ENCODE results near the gene ZNF664.
"Not testable (repeated sequence)": the region's sequence is repeated elsewhere in the genome, so short reads cannot be mapped to it uniquely, and the experiment has no call there.

Gene ZNF664

DNA sequence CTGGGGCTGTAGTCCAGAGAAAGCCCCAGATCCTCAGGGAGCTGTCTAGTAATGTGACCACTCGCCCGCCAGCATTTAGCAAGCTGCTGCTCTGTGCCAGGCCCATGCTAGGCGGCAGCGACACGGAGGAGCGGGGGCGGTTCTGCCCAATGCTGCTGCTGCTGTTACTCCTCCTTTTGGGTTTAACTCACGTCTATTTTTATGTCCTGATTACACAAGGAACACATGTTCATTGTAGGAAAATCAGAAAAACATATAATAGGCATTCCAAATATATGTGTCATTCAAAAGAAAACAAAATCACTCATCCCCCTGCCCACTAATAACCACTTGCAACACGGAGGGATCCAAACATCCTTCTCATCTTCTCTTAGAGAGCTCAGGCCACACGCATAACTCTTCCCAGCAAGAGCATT is 30.8 kb upstream of the ZNF664 start:
- DNase-seq: no peak

DNA sequence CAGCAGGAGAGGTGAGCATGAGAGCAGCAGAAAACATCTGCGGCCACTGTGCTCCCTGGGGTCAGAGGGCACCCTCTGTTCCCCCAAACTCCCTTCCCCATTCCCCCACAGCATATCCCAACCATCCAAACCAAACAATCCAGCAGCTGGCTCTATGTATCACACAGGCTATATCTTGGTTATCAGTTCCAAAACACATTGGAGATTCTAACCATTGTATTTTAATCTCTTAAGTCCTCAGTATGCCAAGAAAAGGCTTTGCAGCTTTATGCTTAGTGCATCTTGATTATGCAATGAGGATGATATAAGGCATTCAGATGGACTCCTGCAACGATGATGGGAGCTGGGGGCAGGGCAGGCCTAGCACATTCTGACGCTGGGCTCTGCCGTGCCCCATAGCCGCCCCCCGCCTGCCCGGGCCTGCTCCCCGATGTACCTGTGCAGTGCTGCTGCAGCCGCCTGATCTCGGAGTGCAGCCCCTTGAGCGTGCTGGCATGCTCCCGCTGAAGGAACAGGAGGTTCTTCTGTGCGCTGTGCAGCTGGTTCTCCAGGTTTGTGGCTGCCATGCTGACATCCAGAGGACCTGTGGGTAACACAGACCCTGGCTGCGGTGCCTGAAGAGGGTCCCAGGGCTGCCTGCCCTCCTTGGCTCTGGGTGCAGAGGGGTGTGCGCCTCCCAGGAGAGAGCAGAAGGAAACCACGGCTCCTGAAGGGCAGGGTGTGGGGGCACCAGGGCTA is 29.9 kb upstream of the ZNF664 start:
- no peak for DNase-seq

DNA sequence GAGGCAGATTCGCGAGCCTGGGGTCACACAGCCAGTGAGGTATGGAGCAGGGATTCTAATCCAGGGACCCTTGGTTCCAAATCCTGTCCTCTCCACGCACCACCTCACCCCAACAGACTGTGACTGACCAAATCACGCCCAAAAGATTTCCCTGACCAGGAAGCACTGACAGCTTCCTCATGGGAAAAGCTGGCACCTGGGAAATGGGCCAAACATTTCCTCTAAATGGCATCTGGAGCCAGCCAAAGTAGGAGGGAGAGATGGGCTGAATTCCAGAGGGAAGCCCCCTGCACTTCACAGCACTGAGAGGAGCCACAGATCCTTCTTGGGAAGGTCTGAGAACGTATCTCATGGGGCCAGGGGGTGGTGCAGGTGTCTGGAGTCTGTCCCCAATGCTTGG is 29.2 kb upstream of the ZNF664 start:
- DNase-seq: no peak

DNA sequence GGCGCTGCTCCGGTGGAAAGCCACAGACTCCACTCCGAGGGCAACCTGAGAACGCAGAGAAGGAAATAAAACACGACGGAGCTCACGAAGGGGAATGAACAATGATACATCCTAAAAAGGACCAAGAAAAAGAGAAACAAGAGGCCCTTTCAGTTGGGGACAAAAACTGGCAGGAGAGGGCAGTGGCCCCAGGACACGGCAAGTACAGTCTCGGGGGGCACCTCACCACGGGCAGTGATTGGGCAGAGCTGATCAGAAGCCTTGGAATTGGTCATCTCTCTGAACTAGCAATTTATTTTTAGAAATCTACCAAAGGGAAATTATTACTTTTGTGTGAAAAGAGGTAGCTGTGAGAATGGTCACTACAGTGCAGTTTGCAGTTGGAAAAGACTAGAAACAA is 28.3 kb upstream of the ZNF664 start:
- DNase-seq: no peak

DNA sequence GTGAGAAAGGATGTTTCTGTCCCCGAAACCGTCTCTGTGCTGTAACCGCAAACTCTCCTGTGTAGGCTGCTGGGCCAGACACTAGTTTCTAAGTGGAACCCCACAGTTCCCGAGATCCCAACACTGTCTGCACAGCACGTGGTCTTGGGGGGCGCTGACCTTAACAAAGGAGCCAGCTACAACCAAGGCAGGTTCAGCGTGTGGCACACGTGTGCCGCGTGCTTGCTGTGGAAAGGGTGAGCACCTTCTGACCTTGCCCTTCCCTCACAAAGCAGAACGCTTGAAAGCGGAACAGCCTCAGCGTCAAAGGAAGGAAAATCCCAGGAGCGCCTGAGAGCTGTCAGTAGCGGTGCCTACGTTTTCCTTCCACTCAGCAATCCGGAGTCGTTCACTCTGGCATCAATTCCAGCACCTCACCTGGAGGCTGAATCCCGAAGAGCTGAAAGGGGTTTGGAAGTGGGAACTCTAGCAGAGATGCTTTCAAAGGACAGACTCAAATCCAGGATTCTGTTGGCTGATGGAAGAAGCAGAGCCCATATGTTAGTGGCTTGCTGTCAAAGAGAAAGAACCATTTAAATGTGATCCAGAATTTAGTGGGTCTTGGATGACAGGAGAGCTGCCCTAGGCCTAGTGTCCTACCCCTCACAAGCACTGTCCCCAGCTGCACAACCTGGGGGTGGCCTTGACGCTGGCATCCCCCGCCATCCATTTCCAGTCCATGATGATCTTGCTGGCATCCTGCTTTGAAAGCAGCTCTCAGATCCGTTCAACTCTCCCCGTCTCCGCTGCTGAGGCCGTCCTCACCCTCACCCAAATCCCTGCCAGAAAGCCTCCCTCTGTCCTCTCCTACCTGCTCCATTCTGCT is 27.5 kb upstream of the ZNF664 start:
- no peak for DNase-seq

DNA sequence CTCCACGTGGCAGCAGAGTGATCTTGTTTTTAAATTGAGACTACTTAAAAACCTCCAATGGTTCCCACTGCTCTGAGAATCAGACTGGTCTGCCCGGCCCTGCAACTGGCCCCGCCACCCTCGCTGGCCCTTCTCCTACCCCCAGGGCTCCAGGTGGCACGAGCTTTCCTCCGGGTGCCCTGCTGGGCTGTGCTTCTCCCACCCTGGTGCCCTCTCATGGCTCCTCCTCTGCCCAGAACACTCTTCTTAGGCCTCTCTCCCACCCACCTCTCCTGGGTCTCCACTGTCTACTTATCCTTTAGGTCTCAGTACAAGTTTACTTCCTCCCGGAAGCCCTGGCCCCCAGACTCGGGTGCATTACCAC is 26.9 kb upstream of the ZNF664 start:
- no peak for DNase-seq

DNA sequence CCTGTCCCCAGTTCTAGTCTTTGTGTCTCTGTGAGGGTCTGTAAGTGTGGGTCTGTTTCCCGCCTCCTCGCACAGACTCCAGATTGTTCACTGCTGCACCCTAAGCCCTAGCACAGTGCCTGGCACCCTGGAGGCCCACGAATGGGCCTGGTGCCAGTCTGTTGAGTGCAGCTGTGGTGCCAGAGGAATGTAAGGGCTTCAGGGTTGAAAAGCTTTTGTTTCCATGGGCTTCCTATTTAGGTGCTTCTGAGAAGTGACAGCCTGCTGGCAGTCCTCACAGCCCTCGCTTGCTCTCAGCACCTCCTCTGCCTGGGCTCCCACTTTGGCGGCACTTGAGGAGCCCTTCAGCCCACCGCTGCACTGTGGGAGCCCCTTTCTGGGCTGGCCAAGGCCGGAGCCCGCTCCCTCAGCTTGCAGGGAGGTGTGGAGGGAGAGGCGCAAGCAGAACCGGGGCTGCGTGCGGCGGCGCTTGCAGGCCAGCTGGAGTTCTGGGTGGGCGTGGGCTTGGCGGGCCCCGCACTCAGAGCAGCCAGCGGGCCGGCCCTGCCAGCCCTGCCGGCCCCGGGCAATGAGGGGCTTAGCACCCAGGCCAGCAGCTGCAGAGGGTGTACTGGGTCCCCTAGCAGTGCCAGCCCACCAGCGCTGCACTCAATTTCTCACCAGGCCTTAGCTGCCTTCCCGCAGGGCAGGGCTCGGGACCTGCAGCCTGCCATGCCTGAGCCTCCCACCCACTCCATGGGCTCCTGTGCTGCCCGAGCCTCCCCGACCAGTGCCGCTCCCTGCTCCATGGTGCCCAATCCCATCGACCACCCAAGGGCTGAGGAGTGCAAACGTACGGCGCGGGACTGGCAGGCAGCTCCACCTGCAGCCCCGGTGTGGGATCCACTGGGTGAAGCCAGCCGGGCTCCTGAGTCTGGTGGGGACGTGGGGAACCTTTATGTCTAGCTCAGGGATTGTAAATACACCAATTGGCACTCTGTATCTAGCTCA is 26.2 kb upstream of the ZNF664 start:
- DNase-seq: not testable (repeated sequence)

DNA sequence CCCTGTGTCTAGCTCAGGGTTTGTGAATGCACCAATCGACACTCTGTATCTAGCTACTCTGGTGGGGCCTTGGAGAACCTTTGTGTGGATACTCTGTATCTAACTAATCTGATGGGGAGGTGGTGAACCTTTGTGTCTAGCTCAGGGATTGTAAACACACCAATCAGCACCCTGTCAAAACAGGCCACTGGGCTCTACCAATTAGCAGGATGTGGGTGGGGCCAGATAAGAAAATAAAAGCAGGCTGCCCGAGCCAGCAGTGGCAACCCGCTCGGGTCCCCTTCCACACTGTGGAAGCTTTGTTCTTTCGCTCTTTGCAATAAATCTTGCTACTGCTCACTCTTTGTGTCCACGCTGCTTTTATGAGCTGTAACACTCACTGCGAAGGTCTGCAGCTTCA is 25.5 kb upstream of the ZNF664 start:
- DNase-seq: not testable (repeated sequence)

DNA sequence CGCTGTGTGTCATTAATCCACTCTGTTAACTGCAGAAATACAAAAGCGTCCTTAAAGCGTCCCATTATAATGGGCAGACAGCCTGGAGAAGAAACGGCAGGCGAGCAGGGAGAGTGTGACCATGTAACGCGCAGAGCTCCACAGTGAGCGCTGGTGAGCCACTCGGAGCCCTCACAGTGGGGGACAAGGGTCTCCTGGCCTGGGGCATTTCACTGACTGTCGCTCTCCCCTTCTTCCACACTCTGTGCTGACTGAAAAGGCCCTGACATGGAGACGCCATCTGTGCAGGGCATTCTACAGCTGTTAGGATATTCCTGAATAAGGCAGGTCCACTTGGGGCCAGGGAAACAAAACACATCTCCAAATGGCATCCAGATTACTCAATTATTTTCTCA is 24.6 kb upstream of the ZNF664 start:
- no peak for DNase-seq

DNA sequence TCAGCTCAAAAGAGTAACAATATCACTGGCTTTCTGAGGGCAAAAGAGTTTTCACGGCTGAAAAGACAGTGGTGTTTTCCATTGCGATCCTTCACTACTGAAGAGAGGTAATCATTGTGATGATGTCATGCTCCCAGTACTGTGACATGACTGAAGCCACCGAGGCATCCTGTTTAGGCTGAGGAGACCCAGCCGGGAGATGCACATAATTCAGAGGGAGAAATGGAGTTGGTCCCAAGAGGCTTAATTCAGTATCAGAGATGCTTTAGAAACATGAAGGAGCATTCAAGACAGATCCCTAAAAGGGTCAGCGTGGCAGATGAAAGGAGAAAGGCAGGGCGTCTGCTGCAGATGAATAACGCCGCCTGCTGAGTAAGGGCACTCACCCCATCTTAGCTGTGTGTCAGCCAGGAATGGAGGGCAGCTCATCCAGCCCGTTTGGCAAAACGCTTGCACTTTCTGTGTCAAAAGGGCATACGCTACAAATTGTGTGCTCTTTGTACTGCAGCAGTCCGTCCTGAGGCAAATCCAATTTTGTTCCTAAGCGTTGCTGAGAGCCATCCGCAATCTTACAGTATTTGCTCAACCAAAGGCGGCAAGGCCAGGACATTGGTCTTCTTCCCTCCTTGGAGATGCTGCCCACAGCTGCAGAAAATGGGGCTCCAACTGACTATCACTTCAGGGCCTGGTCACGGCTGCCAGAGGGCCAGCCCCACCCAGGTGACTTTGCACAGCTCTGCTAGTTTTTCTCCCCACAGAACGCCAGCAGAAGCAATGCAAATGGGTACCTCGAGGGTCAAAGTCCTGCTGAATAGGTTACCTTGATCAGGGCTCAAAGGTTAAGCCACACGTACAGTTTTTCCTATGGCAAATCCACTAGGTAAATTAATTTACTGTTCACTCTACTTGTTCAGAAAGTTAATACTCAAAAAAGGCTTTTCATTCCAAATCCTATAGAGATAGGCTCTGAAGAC is 23.9 kb upstream of the ZNF664 start:
- DNase-seq: no peak

DNA sequence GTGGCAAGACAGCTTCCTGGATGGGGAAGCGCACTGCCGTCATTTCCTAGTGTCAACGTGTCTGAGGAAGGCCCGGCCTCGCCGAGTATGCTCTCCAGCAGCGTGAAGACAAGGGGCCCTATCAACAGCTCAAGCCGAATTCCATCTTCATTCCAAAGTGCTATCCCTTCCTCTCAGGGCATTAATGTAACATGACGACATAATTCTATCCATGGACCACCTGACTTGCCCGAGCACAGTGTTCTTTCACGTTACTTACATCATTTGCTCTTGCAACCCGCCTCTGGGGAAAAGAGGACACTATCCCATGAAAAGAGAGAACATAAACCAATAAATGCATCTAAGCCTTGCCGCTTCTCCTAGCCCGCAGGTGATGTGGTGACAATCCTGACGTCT is 23.2 kb upstream of the ZNF664 start:
- DNase-seq: no peak

DNA sequence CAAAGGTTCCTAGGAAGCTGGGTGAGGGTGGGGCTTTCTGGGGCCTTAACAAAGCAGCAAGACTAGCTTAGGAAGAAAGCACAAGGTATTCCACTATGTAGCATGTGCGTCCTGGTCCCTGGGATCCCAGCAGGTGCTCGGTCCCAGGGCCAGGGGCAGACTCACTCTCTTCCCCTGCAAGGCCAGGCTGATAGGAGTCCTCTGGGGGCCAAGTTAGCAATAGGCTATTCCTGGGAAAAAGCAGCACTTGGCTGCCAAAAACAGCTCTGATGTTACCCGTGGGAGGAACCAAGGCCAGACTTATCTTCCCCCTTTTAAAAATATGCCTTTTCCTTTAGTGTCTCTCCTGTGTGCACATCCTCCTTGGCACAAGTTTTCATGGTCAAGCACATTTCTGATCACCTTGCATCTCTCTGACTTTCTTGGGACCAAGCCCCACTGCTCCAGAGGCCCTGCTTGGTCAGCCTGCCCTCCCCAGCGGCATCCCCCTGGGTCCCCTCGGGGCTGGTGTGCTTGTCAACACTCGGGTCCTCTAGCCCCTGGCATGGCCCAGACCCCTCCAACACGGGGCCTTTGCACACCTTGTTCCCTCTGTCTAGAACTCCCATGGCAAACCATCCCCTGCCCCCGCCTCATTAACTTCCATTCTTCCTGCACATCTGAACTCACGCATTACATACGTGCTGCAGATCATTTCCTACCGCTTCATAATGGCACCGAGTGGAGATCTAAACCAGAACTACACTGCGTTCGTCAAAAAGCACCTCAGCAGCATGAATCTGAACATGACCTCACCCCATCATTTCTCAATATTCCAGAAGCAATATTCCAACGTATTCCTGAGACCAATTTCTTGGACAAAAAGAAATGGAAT is 22.3 kb upstream of the ZNF664 start:
- DNase-seq: no peak

DNA sequence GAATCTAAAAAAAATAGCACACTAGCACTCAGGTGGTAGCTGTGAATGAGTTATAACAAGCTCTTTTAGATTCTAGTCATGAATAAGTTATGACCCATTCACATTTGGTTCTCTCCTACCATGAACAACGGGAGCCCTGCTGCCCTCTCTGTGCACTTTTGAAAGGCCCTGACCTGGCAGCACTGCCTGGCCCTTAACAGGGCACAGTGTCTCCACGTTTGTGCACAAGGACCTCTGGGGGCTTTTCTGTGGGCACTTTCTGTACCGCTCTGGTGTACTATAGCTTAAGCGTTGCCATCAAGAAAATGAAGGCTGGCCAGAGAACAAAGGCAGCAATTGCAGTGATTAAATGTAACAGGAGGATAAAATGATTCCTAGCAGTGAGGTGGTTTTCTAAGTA is 21.5 kb upstream of the ZNF664 start:
- no peak for DNase-seq

DNA sequence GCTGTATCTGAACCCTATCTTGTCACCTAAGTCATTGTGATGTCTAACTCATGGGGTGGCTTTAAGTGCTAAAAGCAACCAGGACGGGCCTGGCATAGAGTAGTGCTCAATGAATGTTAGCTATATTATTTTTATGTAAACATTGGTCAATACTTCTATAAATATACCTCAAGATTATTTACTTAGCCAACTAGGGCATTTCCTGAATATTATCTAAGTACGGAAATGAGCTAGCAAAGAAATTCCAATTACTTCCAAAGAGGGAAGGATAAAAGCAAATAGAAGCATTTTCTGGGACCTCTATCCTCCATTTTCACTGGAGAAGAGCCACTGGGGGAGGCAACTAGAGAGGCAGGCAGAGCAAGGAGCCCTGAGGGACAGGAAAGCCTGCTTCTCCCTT is 21.0 kb upstream of the ZNF664 start:
- DNase-seq: no peak

DNA sequence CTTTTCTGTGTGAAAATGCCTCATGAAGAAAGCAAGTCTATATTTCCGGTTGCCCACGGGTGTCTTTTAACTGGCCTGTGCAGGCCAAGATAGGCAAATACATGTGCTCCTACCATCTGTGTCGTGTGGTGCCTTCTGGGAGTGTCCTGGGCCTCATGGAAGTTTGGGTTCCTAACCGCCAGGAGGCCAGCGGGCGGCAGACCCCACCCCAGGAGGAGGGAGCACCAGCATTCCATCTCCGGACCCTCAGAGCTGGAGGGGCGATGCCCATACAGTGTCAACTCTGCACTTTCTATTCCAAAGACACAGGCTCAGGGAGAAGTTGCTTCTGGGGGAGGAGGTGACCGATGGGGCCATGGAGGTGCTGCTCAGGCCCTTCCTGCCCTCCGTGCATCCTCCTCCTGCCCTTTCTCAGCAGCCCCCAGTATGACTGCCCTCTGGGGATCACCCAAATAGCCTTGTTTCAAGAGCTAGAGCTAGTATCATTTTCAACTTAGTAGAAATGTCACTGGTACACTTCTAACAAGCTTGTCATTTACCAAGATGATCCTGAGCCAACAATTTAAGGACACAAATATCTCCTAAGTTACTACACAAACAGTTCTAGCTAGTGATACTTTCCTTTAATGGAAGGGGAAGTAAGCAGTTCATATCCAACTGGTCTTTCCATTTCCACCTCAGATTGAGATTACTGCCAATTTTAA is 18.2 kb upstream of the ZNF664 start:
- no peak for DNase-seq

DNA sequence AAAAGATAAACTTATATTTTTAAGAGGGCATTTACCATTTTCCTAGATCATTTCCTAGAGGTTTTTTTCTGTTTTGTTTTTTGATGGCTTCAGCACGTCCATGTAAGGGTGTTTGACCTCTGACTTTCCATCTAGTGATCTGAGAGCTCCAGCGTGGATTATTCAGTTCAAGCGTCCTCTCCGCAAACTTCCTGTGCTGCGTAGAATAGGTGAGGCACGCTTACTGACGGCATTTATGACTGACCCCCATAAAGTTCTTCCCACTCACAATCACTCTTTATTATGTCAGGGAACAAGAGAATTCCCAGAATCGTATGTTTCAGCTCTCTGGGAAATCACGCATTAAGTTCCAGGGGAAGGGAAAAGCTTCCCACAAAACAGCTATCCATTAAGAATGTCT is 16.8 kb upstream of the ZNF664 start:
- no peak for DNase-seq

DNA sequence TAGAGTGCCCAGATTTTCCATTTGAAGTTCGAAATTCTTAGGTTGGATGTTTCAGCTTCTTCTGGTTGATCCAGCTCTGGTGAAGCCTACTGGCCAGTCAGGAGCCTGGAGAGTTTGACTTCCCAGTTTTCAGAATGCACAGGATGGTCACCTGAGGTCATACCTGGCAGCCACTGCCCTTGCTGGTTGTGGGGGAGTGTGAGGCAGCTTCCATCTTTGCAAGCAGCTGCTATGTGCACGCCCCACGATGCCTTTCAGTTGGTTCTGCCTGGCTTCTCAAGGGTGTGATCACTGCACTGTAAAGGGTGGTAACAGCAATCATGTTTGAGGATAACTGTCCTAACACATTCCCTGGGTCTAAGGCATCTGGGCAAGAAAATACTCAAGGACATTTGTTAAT is 15.8 kb upstream of the ZNF664 start:
- no peak for DNase-seq

DNA sequence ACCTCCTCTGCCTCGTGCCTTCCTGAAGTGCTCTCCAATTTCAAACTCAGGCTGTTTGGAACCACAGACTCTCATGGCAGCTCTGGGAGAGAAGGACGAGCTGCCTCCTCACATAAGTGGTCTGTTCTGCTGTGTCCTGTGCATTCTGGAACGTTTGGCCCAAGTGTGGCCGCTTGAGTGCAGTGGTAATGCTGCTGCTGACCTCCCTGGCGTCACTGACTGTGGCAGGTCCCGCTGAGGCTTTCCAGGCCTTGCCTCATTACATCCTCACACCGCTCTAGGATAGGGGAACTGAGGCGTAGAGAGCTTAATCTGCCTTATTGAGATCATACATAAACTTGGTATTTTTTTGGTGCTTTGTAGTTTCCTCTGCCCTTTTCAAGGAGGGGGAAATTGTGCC is 14.6 kb upstream of the ZNF664 start:
- DNase-seq: no peak

DNA sequence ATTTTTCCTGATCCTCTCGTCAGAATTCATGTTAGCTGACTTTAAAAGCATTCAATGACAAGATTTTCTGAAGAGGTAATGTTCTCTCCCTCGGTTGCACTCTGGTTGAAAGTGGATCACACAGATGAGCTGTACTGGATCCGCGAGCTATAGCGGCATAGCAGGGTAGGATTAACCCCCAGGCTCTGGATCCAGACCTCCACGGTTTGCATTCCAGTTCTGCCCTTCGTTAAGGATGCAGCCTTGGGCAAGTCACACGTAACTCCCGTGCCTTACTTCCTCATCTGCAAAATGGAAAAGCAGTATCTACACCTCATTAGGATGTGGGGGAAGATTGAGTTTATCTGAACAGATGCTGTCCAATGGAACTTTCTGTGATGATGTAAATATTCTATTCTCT is 14.1 kb upstream of the ZNF664 start:
- no peak for DNase-seq

DNA sequence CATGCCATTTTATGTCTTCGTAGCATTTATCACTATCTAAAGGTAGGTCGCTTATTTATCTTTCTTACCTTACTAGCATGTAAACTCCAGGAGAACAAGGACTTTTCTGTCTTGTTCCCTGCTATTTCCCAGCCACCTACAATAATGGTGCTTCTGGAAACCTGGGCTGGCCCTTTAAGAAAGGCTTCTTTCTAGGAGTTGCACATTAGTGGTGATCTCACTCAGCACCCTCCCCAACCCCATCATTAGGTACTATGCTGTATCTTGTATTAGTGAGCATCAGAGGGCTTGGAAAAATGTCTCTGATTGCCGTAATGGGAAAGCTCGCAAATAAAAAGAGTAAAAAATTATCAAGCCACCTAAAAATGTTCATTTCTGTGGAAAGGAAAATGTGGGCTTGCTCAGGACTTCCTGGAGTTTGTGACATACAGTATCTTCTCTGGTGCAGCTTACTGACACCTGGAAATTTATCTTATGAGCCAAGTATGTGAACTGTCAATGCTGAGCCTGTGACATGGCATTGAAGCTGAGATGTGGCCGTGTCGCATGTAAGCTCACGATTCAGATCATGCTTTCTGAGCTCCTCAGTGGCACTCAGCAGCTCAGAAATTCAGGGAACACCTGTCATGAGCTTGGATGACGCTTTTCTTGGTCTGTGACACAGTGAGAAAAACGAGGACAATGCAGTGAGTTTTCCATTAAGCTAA is 12.8 kb upstream of the ZNF664 start:
- DNase-seq: no peak

Measured in stimulated activated CD4-positive, alpha-beta T cell treated with anti-CD3 and anti-CD28 coated beads, Interleukin-2, amount 100 ng/mL, for 48 hours (primary cell).